GM23338 (cell line): ENCODE data around the gene EHMT2. TPM values are rescaled to one million over a fixed set of nuclear protein-coding genes. Genes with fewer than 3 reads are reported as not detected.

Experiments used
- ATAC-seq: fragments of 200-7000 bp; cut with Tn5 transposase; 3 replicates; pipeline ENCODE4 v1.9.1; 2020
- DNase-seq: peaks from one replicate; pipeline ENCODE4 v3.0.0-alpha.2; 2015; ENCODE audit warnings: low spot score
- H2AFZ ChIP-seq: fragments of 200-600 bp; sonication (generic); 2 replicates; pipeline ENCODE4 v1.8.0; 2016; ENCODE audit warnings: antibody characterized with exemption, mild to moderate bottlenecking, moderate library complexity
- H3F3A ChIP-seq: fragments of 200-600 bp; sonication (generic); replicated peaks from 2 replicates; pipeline ENCODE4 v1.8.0; 2017; ENCODE audit warnings: antibody characterized with exemption, mixed run types, low read depth
- H3K27ac ChIP-seq: fragments of 200-600 bp; sonication (generic); 2 replicates; pipeline ENCODE4 v1.6.1; 2016; ENCODE audit warnings: low read depth
- H3K27me3 ChIP-seq: fragments of 200-600 bp; sonication (generic); 2 replicates; pipeline ENCODE4 v1.8.0; 2016; ENCODE audit warnings: mild to moderate bottlenecking, mixed run types, moderate library complexity; ENCODE audit not compliant: insufficient read depth
- H3K36me3 ChIP-seq: fragments of 200-600 bp; sonication (generic); 2 replicates; pipeline ENCODE4 v1.8.0; 2016; ENCODE audit warnings: mild to moderate bottlenecking; ENCODE audit not compliant: insufficient read depth
- H3K4me1 ChIP-seq: fragments of 200-600 bp; sonication (generic); 2 replicates; pipeline ENCODE4 v1.8.0; 2016; ENCODE audit warnings: mild to moderate bottlenecking, moderate library complexity; ENCODE audit not compliant: insufficient read depth
- H3K4me2 ChIP-seq: fragments of 200-600 bp; sonication (generic); 2 replicates; pipeline ENCODE4 v1.7.1; 2017; ENCODE audit warnings: mixed run types
- H3K4me3 ChIP-seq: fragments of 200-600 bp; sonication (generic); 2 replicates; pipeline ENCODE4 v1.6.1; 2016; ENCODE audit warnings: mixed run types
- H3K79me2 ChIP-seq: fragments of 200-600 bp; sonication (generic); replicated peaks from 2 replicates; pipeline ENCODE4 v1.8.0; 2017; ENCODE audit warnings: mild to moderate bottlenecking; ENCODE audit not compliant: insufficient read depth
- H3K9me2 ChIP-seq: fragments of 200-600 bp; sonication (generic); 2 replicates; pipeline ENCODE4 v1.8.0; 2017; ENCODE audit not compliant: insufficient read depth
- H4K20me1 ChIP-seq: fragments of 200-600 bp; sonication (generic); replicated peaks from 2 replicates; pipeline ENCODE4 v1.8.0; 2017; ENCODE audit warnings: mild to moderate bottlenecking; ENCODE audit not compliant: insufficient read depth
- H3K27ac Mint-ChIP-seq: 2 replicates; pipeline ENCODE4 v1.8.0; 2020; ENCODE audit warnings: inconsistent platforms, mild to moderate bottlenecking, moderate library complexity, mixed read lengths
- H3K27me3 Mint-ChIP-seq: 3 replicates; pipeline ENCODE4 v1.8.0; 2022; ENCODE audit warnings: low read depth, mild to moderate bottlenecking, moderate library complexity, mixed read lengths, inconsistent platforms; ENCODE audit not compliant: insufficient read depth, poor library complexity
- H3K36me3 Mint-ChIP-seq: 3 replicates; pipeline ENCODE4 v1.8.0; 2021; ENCODE audit warnings: low read depth, mild to moderate bottlenecking, inconsistent platforms, moderate library complexity, mixed read lengths
- H3K4me1 Mint-ChIP-seq: 3 replicates; pipeline ENCODE4 v1.8.0; 2020; ENCODE audit warnings: mild to moderate bottlenecking, inconsistent platforms, mixed read lengths
- H3K4me3 Mint-ChIP-seq: 3 replicates; pipeline ENCODE4 v1.8.0; 2021; ENCODE audit warnings: moderate library complexity, mild to moderate bottlenecking, inconsistent platforms, mixed read lengths
- H3K9me3 Mint-ChIP-seq: 3 replicates; pipeline ENCODE4 v1.8.0; 2020; ENCODE audit warnings: moderate library complexity, mild to moderate bottlenecking, inconsistent platforms, mixed read lengths
- CREB1 ChIP-seq: fragments of 250-450 bp; sonication (Bioruptor Pico); IDR thresholded peaks from 2 replicates; pipeline ENCODE4 v1.5.0; 2020; ENCODE audit warnings: low read depth, mild to moderate bottlenecking, moderate library complexity
- ETS1 ChIP-seq: IDR thresholded peaks from 2 replicates; pipeline ENCODE4 v1.6.1; 2016; ENCODE audit warnings: antibody characterized with exemption
- EZH2phosphoT487 ChIP-seq: fragments of 200-600 bp; sonication (generic); IDR thresholded peaks from one replicate; pipeline ENCODE4 v1.8.1; 2018; ENCODE audit warnings: antibody characterized with exemption; ENCODE audit not compliant: unreplicated experiment
- JUNB ChIP-seq: IDR thresholded peaks from one replicate; pipeline ENCODE4 v1.6.1; 2016; ENCODE audit warnings: antibody characterized with exemption; ENCODE audit not compliant: unreplicated experiment
- NANOG ChIP-seq: IDR thresholded peaks from 2 replicates; pipeline ENCODE4 v1.6.1; 2016; ENCODE audit warnings: antibody characterized with exemption, borderline replicate concordance
- POLR2AphosphoS5 ChIP-seq: IDR thresholded peaks from 2 replicates; pipeline ENCODE4 v1.6.1; 2016; ENCODE audit warnings: antibody characterized with exemption, low read depth
- STAT1 ChIP-seq: IDR thresholded peaks from one replicate; pipeline ENCODE4 v1.6.1; 2016; ENCODE audit warnings: antibody characterized with exemption; ENCODE audit not compliant: unreplicated experiment
- ZNF114 ChIP-seq: fragments of 250-450 bp; sonication (Bioruptor Pico); IDR thresholded peaks from 2 replicates; pipeline ENCODE4 v1.5.0; 2020; ENCODE audit warnings: mild to moderate bottlenecking, moderate library complexity
- ZNF462 ChIP-seq: fragments of 250-450 bp; sonication (Bioruptor Pico); IDR thresholded peaks from 2 replicates; pipeline ENCODE4 v1.5.0; 2020; ENCODE audit warnings: mild to moderate bottlenecking, moderate library complexity
- polyA plus RNA-seq: library from polyadenylated mRNA; unstranded; fragments of >200 nt; fragmentation: Nextera tagmentation; extraction: Ambion mirVana; gene quantifications from 2 replicates; pipeline ENCODE4 v1.2.1, GENCODE V29; 2016
- total RNA-seq: library from RNA; depleted of rRNA; stranded (reverse); fragments of >200 nt; shearing (Covaris generic); gene quantifications from 2 replicates; pipeline ENCODE4 v1.2.3, GENCODE V29; 2014

The EHMT2 gene
- total and polyA plus RNA-seq, 2 experiments from 2014 or later = 113 to 193 TPM

- no peak for TF ChIP-seq ZNF462
- TF ChIP-seq STAT1 = no peak
Measured at GRCh38 chr6:31886541-31886991, 10.9 kb downstream of the EHMT2 start (continued).

- Histone ChIP-seq H3K9me2 (no peaks in the 10 kb centered on the region), H3K27ac (no peak overlapping the region), H3F3A (peaks cover 9% of the 10 kb centered on the region), H3K27me3 (no peaks in the 10 kb centered on the region), H3K36me3 (peaks cover 41% of the 10 kb centered on the region), H3K4me2 (no peak overlapping the region), H3K4me1 (no peaks in the 10 kb centered on the region), H4K20me1 (peaks cover 11% of the 10 kb centered on the region), H3K4me3 (no peak overlapping the region), H3K79me2 (no peaks in the 10 kb centered on the region), H2AFZ (no peak overlapping the region)
- ATAC-seq (no peak), DNase-seq (no peak)
- no peak overlapping the region for H3K27ac Mint-ChIP-seq
- peaks cover under 1% of the 10 kb centered on the region; the same call in 2 of the 3 replicates for H3K4me1 Mint-ChIP-seq
- no peaks in the 10 kb centered on the region; the same call in 2 of the 3 replicates for H3K9me3 Mint-ChIP-seq
- peaks cover 96% of the 10 kb centered on the region for H3K36me3 Mint-ChIP-seq
- H3K4me3 Mint-ChIP-seq = no peak overlapping the region
- peaks cover 2% of the 10 kb centered on the region for H3K27me3 Mint-ChIP-seq
- TF ChIP-seq STAT1 = no peak
- no peak for TF ChIP-seq ZNF462
- TF ChIP-seq ZNF114 (CRISPR knock-in tag) = no peak
- TF ChIP-seq POLR2AphosphoS5 = no peak
- TF ChIP-seq JUNB = no peak
- no peak for TF ChIP-seq CREB1 (CRISPR knock-in tag)
- no peak for TF ChIP-seq EZH2phosphoT487
- no peak for TF ChIP-seq NANOG
- no peak for TF ChIP-seq ETS1
Measured at GRCh38 chr6:31884528-31885035, 12.9 kb downstream of the EHMT2 start.
